Trophoblast cell (in vitro differentiated cells and primary cell): ENCODE results near the gene LRIT3.

Experiments
- DNase-seq, 2 donors: peaks; one replicate each; pipeline ENCODE4 v3.0.0-alpha.2; 2016
- H2AFZ ChIP-seq: 2 replicates; pipeline ENCODE4 v1.6.1; 2013; ENCODE audit warnings: low read length, moderate library complexity, mild to moderate bottlenecking; ENCODE audit not compliant: insufficient read depth, poor library complexity
- H2AK5ac ChIP-seq: 2 replicates; pipeline ENCODE4 v1.6.1; 2013; ENCODE audit warnings: mild to moderate bottlenecking, low read length
- H2BK120ac ChIP-seq: 2 replicates; pipeline ENCODE4 v1.6.1; 2013; ENCODE audit warnings: low read length, mild to moderate bottlenecking, moderate library complexity; ENCODE audit not compliant: insufficient read depth, poor library complexity
- H2BK12ac ChIP-seq: 2 replicates; pipeline ENCODE4 v1.6.1; 2013; ENCODE audit warnings: mild to moderate bottlenecking, low read length, moderate library complexity
- H2BK5ac ChIP-seq: 2 replicates; pipeline ENCODE4 v1.6.1; 2013; ENCODE audit warnings: low read length, low read depth, moderate library complexity, mild to moderate bottlenecking; ENCODE audit not compliant: poor library complexity
- H3K14ac ChIP-seq: 2 replicates; pipeline ENCODE4 v1.6.1; 2013; ENCODE audit warnings: mild to moderate bottlenecking, low read length
- H3K18ac ChIP-seq: 2 replicates; pipeline ENCODE4 v1.6.1; 2013; ENCODE audit warnings: mild to moderate bottlenecking, low read length
- H3K23ac ChIP-seq: 2 replicates; pipeline ENCODE4 v1.6.1; 2013; ENCODE audit warnings: low read length
- H3K27ac ChIP-seq: 2 replicates; pipeline ENCODE4 v1.5.1; 2013; ENCODE audit warnings: low read depth, mild to moderate bottlenecking, inconsistent platforms, low read length, moderate library complexity
- H3K27me3 ChIP-seq: 2 replicates; pipeline ENCODE4 v1.6.1; 2013; ENCODE audit warnings: inconsistent platforms, mild to moderate bottlenecking, low read length, moderate library complexity; ENCODE audit not compliant: insufficient read depth
- H3K36me3 ChIP-seq, 2 experiments: 1 replicate in 1 of 2; 2 replicates in 1 of 2; pipeline ENCODE4 v1.6.1; 2013; ENCODE audit warnings: low read length in 2 of 2, mild to moderate bottlenecking in 2 of 2, moderate library complexity in 1 of 2; ENCODE audit not compliant: insufficient read depth in 2 of 2, control insufficient read depth in 1 of 2
- H3K4ac ChIP-seq: 2 replicates; pipeline ENCODE4 v1.6.1; 2013; ENCODE audit warnings: low read depth, mild to moderate bottlenecking, low read length, moderate library complexity
- H3K4me1 ChIP-seq, 2 experiments: 1 replicate in 1 of 2; 2 replicates in 1 of 2; pipeline ENCODE4 v1.6.1; 2013; ENCODE audit warnings: low read length in 2 of 2, mild to moderate bottlenecking in 2 of 2, moderate library complexity in 1 of 2; ENCODE audit not compliant: insufficient read depth in 2 of 2, control insufficient read depth in 1 of 2
- H3K4me2 ChIP-seq: 2 replicates; pipeline ENCODE4 v1.6.1; 2013; ENCODE audit warnings: inconsistent platforms, mild to moderate bottlenecking, low read length, moderate library complexity
- H3K4me3 ChIP-seq: 2 replicates; pipeline ENCODE4 v1.5.1; 2013; ENCODE audit warnings: mild to moderate bottlenecking, low read depth, low read length, inconsistent platforms
- H3K79me1 ChIP-seq: one replicate; pipeline ENCODE4 v1.6.1; 2013; ENCODE audit warnings: low read length
- H3K79me2 ChIP-seq: 2 replicates; pipeline ENCODE4 v1.6.1; 2013; ENCODE audit warnings: low read length, mild to moderate bottlenecking; ENCODE audit not compliant: control insufficient read depth, insufficient read depth, poor library complexity
- H3K9ac ChIP-seq: 2 replicates; pipeline ENCODE4 v1.6.1; 2013; ENCODE audit warnings: mild to moderate bottlenecking, low read length
- H3K9me3 ChIP-seq: 2 replicates; pipeline ENCODE4 v1.6.1; 2013; ENCODE audit warnings: low read depth, mild to moderate bottlenecking, control low read depth, inconsistent platforms, low read length; ENCODE audit not compliant: insufficient read depth
- H4K12ac ChIP-seq: 2 replicates; pipeline ENCODE4 v1.6.1; 2013; ENCODE audit warnings: low read depth, mild to moderate bottlenecking, low read length, moderate library complexity
- H4K8ac ChIP-seq: 2 replicates; pipeline ENCODE4 v1.6.1; 2013; ENCODE audit warnings: low read depth, mild to moderate bottlenecking, low read length, moderate library complexity
- H4K91ac ChIP-seq: one replicate; pipeline ENCODE4 v1.6.1; 2013; ENCODE audit warnings: low read depth, mild to moderate bottlenecking, low read length, moderate library complexity
- WGBS: extraction: QIAGEN DNeasy Blood & Tissue Kit; methylation state at CpG from one replicate; pipeline ENCODE4 v1.1.7; 2013; ENCODE audit warnings: missing lambda C conversion rate; ENCODE audit not compliant: insufficient read length, insufficient coverage; ENCODE audit errors: extremely low coverage; 5-methylcytosine and 5-hydroxymethylcytosine counted together

LRIT3 gene

GRCh38 chr4:109886303-109886702, 38.4 kb downstream of the LRIT3 start:
- H3K9me3 ChIP-seq: no peaks in the 10 kb centered on the region
- H2BK12ac ChIP-seq: no peak overlapping the region
- H2BK120ac ChIP-seq: no peak overlapping the region
- DNase-seq: no peak
- H3K14ac ChIP-seq: no peak overlapping the region
- H3K27me3 ChIP-seq: no peaks in the 10 kb centered on the region
- no peak overlapping the region for H3K9ac ChIP-seq
- H2AK5ac ChIP-seq: no peak overlapping the region
- no peak overlapping the region for H2AFZ ChIP-seq
- H3K79me2 ChIP-seq: no peaks in the 10 kb centered on the region
- no peak overlapping the region for H3K18ac ChIP-seq
- H3K36me3 ChIP-seq: no peaks in the 10 kb centered on the region
- no peak overlapping the region for H2BK5ac ChIP-seq
- H4K12ac ChIP-seq: no peak overlapping the region
- H3K4ac ChIP-seq: no peak overlapping the region
- H3K4me3 ChIP-seq: no peak overlapping the region
- no peaks in the 10 kb centered on the region for H3K4me1 ChIP-seq
- H4K8ac ChIP-seq: no peak overlapping the region
- no peaks in the 10 kb centered on the region for H3K79me1 ChIP-seq
- no peak overlapping the region for H4K91ac ChIP-seq
- H3K23ac ChIP-seq: no peak overlapping the region
- H3K4me2 ChIP-seq: no peak overlapping the region
- H3K27ac ChIP-seq: no peak overlapping the region

GRCh38 chr4:109887071-109887470, 39.2 kb downstream of the LRIT3 start:
- no CpG with 5 or more reads among the region's 6 CpGs for WGBS
- H3K4ac ChIP-seq: no peak overlapping the region

GRCh38 chr4:109890076-109890475, 42.2 kb downstream of the LRIT3 start:
- no peak overlapping the region for H3K9ac ChIP-seq
- no peak overlapping the region for H3K27ac ChIP-seq
- no peak overlapping the region for H3K23ac ChIP-seq
- H2AFZ ChIP-seq: no peak overlapping the region
- H3K4me2 ChIP-seq: no peak overlapping the region
- H2BK12ac ChIP-seq: no peak overlapping the region
- H2AK5ac ChIP-seq: no peak overlapping the region
- no peak overlapping the region for H2BK120ac ChIP-seq
- H3K4me1 ChIP-seq: no peaks in the 10 kb centered on the region
- no peak overlapping the region for H3K18ac ChIP-seq
- no peak overlapping the region for H3K4me3 ChIP-seq
- DNase-seq: no peak
- H4K8ac ChIP-seq: no peak overlapping the region
- H4K12ac ChIP-seq: no peak overlapping the region
- no peak overlapping the region for H2BK5ac ChIP-seq
- no peak overlapping the region for H3K14ac ChIP-seq
- no peaks in the 10 kb centered on the region for H3K36me3 ChIP-seq
- H3K4ac ChIP-seq: no peak overlapping the region
- no peak overlapping the region for H4K91ac ChIP-seq
- no peaks in the 10 kb centered on the region for H3K9me3 ChIP-seq
- H3K79me1 ChIP-seq: no peaks in the 10 kb centered on the region
- H3K27me3 ChIP-seq: no peaks in the 10 kb centered on the region
- no peaks in the 10 kb centered on the region for H3K79me2 ChIP-seq

More at GRCh38 chr4:109887071-109887470, 39.2 kb downstream of the LRIT3 start:
- Histone ChIP-seq H4K8ac (no peak overlapping the region), H3K9ac (no peak overlapping the region), H2AFZ (no peak overlapping the region), H3K4me2 (no peak overlapping the region), H3K27me3 (no peaks in the 10 kb centered on the region), H3K18ac (no peak overlapping the region), H3K27ac (no peak overlapping the region), H4K12ac (no peak overlapping the region), H3K14ac (no peak overlapping the region), H3K9me3 (no peaks in the 10 kb centered on the region), H2BK12ac (no peak overlapping the region), H3K4me1 (no peaks in the 10 kb centered on the region), H2BK5ac (no peak overlapping the region), H3K36me3 (no peaks in the 10 kb centered on the region), H2AK5ac (no peak overlapping the region), H3K4me3 (no peak overlapping the region), H2BK120ac (no peak overlapping the region), H3K79me2 (no peaks in the 10 kb centered on the region), H4K91ac (no peak overlapping the region), H3K79me1 (no peaks in the 10 kb centered on the region), H3K23ac (no peak overlapping the region)
- no peak for DNase-seq

- Histone ChIP-seq H3K27me3 (no peaks in the 10 kb centered on the region), H3K27ac (no peak overlapping the region), H4K91ac (no peak overlapping the region), H3K9me3 (peaks cover 7% of the 10 kb centered on the region), H3K4me1 (no peaks in the 10 kb centered on the region), H3K79me2 (no peaks in the 10 kb centered on the region), H2BK120ac (no peak overlapping the region), H2AFZ (no peak overlapping the region), H2BK12ac (no peak overlapping the region), H4K8ac (no peak overlapping the region), H3K4ac (no peak overlapping the region), H3K4me2 (no peak overlapping the region), H3K9ac (no peak overlapping the region), H4K12ac (no peak overlapping the region), H3K18ac (no peak overlapping the region), H2BK5ac (no peak overlapping the region), H3K4me3 (no peak overlapping the region), H3K23ac (no peak overlapping the region), H3K36me3 (no peaks in the 10 kb centered on the region), H2AK5ac (no peak overlapping the region), H3K14ac (no peak overlapping the region), H3K79me1 (no peaks in the 10 kb centered on the region)
- no CpG with 5 or more reads among the region's 8 CpGs for WGBS
- DNase-seq: no peak
Observed at GRCh38 chr4:109902559-109903251, 54.8 kb downstream of the LRIT3 start.
